GM19043 (cell line): Measurements from ENCODE around the gene APOO.

ENCODE experiments used
- ATAC-seq: cut with Tn5 transposase; IDR thresholded peaks from one replicate; pipeline ENCODE4 v1.9.1; 2021; ENCODE audit warnings: low read depth; ENCODE audit not compliant: unreplicated experiment

The APOO gene

DNA sequence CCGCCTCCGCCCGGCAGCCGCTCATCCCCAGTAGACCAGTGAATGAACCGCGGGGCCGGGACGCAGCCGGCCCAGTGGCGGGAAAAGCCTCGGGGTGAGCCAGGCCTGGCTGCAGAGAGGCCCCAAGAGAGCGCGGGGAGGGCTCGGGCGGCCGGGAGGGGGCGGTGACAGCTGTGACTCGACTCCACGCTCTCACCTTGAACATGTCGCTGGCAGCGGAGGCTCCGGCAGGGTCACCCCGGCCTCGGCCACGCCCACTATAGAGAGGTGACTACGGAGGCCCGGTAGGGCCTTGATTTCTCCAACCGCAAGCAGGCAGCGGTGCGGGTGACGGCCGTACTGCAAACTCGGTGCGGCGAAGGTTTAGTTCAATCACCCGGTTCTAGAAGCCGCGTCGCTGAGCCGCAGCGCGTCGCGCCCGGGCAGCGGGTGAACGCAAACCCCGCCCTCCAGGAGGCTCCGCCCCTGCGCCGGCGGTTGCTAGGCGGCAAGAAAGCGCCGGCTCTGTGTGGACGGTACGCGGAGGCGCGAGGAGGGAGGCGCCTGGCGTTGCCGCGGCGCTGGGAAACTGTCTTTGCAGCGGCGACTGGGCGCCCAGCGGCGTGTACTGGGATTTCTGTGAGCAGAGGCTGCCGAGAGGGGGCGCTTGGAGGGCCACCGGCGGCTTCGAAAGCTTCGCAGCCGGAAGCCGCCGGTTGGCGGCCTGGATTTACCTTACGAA, at the start of gene APOO, which contains the start of gene CXorf58:
Gene APOO, minus strand, starts transcription at position 441 of the 721 bp plus-strand sequence. Its CDS starts 236 bp downstream, at position 205.
Gene CXorf58, plus strand, starts transcription at position 509 of the 721 bp plus-strand sequence. CDS start 2,297 bp downstream, outside the sequence.
- peak; percentile 90 for ATAC-seq

DNA sequence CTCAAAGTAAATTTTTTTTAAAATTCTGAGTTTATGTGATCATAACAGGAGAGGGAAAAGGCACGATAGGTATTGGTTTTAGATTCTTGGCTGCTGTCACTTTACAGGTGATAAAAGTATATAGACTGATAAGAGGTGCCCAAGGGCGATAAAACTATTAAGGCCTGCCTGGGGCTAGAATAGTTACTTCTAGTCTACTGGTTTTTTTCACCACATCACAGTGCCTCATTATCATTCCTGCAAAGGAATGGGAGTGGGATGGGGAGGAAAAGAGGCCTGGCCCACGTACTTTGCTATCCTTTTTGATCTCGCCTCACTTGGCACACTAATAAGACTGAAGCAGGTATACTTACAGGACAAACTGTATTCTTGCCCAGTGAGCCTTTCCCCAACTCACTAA, 46.7 kb upstream of the APOO start:
- ATAC-seq, result no peak

DNA sequence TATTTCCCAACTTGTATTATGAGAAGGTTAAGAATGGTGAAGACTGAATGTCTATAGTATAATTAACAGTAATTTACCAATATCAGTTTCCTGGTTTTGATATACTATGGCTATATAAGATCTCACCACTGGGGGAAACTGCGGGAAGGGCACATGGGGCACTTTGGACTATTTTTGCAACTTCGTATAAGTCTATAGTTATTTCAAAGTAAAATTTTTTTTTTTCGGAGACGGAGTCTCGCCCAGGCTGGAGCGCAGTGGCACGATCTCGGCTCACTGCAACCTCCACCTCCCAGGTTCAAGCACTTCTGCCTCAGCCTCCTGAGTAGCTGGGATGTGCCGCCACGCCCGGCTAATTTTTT, 46.2 kb upstream of the APOO start:
- no peak for ATAC-seq

- ATAC-seq, result peak; percentile 89
Observed at GRCh38 chrX:23952984-23953907, 45.5 kb upstream of the APOO start.

GRCh38 chrX:23952391-23952790, 44.7 kb upstream of the APOO start:
- ATAC-seq, result no peak

DNA sequence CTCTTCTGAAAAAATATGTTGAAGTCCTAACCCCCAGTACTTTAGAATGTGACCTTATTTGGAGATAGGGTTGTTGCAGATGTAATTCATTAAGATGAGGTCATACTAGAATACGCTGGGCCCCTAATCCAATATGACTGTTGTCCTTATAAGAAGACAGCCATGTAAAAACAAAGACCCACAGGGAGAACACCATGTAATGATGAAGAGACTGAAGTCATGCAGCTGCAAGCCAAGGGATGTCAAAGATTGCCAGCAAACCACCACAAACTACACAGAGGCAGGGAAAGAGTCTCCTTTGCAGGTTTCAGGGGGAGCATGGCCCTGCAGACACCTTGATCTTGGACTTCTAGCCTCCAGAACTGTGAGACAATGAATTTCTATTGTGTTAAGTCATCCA, 37.5 kb upstream of the APOO start:
- no peak for ATAC-seq

DNA sequence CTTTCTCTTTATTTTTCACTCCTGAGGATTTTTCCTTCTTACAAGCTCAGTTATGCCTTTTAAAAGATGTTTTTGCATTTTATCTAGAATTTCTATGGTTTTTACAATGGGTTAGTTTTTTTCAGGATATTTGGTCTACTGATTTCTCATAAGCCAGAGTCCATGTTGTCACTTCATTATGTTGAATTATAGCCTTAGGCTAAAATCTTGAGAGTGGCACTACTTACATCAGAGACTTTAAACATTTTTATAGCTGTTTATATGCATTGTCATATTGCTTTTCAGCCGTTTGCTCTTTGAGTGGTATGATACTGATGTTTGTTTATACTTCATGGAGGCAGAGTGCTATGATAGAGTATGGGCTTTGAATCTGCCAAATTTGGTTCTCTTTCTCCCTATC, 36.5 kb upstream of the APOO start:
- no peak for ATAC-seq

DNA sequence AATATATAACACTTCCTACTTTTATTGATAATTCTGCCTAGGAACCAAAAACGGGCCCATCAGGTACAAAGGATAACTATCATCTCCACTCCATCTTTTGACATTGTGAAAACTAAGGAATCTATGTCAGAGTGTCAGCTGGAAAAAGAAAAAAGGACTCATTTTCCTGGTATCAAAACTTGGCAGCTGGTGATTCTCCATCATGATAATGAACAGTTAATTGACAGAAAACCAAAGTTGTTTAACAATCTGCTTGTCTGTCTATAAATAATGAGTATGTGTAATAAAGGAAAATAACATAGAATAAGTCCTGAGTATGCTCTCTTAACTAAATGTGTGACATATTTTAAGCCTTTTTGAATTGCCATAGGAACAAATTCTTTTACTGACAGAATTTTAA, 31.5 kb upstream of the APOO start:
- ATAC-seq, result no peak

DNA sequence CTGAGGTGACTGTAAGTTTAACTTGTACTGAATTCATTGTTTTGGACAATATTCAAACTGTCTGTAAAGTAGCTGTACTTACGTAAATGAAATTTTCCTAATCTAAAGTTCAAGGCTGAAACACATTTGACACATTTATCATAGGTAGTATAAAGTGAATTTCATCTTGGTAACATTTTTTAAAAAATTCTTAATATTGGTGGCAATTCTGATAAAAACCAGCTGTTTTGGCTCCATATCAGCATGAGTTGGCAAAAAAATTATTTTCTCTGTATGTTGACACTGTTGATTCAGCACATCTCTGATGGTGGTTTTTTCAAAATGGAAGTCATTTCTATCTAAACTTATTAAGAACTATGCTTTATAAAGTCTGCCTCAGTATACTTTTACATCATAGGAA, 31.0 kb upstream of the APOO start:
- ATAC-seq, result no peak

DNA sequence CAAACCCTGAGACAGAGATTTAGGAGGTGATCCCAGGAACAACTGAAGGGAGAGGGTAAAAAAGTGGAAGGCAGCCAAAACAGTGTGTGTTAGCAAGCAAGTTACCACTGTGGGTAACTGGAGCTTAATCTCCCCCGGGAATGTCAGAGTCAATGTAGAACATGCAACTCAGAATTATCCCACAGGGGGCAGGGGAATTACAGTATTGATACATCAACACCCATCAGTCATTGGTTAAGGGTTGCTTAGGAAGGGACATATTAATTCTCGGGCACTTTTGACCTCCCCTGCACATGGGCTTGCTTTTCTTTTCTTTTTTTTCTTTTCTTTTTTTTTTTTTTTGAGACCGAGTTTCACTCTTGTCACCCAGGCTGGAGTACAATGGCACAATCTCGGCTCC, 29.4 kb upstream of the APOO start:
- ATAC-seq, result no peak

DNA sequence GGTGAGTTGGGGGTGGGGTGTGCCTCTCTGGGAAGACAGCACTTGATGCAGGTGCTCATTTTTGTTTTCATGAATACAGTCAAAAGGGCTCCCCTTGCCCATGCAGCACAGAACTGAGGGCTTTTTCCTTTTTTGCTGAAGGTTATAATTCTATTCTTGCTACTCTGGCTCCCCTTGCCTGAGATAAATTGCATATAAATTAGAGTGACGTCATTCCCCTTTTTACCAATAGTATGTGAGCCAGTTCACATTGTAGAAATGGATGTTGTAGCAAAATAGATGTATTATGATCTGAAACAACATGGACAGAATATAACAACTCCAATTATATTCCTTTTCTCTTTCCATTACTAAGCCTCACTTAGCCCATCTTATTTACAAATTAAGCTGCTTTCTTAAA, 28.4 kb upstream of the APOO start:
- no peak for ATAC-seq

DNA sequence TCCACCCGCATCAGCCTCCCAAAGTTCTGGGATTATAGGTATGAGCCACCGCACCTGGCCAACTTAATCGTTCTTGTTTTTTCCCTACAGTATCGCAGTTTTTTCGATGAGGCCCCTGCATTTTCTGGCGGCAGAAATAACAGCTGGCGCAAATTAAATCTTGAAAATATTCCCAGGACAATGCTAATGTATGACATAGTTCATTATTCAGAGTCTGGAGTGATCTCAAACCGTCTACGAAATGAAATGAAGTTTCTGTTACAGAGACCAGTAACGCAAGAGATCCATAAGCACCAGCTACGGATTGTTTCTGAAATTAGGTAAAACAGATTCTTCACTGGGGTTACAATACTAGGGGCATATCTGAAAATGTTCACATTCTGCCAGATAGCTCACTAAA, 27.4 kb upstream of the APOO start:
- ATAC-seq, result no peak

DNA sequence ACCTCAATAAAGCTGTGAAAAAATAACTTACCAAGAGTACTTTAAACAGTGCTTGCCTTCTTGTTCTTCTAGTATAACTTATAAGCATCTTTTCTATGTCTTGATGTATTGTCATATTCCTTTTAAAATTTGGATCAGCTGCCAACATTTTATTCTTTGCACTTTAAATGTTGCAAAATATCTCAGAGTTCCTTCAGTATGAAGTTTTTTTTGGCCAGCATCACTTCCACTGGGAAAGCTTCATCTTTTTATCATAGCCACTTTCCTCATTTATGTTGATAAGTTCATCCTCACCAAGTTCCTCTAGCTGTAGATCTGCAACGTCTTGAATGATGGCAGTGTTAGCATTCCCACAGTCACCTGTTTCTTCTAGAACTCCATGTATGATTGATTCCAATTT, 24.3 kb upstream of the APOO start:
- ATAC-seq, result no peak

- no peak for ATAC-seq
Observed at GRCh38 chrX:23930894-23931604, 23.3 kb upstream of the APOO start.

DNA sequence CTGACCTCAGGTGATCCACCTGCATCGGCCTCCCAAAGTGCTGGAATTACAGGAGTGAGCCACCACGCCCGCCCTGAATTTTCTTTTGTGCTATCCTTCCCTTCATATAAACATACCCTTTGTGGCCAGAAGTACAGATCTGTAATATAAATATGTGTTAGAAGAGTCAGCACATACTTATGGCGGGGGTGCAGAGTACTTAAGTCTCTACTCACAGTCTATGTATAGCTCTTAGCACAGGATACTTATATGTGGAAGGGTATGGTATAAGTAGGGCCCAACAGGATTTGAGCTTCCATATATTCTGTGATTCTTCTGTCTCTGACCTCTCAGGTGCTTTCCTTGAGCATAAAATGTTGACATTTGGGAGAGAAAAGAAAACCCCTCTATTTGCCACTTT, 18.3 kb upstream of the APOO start:
- no peak for ATAC-seq

DNA sequence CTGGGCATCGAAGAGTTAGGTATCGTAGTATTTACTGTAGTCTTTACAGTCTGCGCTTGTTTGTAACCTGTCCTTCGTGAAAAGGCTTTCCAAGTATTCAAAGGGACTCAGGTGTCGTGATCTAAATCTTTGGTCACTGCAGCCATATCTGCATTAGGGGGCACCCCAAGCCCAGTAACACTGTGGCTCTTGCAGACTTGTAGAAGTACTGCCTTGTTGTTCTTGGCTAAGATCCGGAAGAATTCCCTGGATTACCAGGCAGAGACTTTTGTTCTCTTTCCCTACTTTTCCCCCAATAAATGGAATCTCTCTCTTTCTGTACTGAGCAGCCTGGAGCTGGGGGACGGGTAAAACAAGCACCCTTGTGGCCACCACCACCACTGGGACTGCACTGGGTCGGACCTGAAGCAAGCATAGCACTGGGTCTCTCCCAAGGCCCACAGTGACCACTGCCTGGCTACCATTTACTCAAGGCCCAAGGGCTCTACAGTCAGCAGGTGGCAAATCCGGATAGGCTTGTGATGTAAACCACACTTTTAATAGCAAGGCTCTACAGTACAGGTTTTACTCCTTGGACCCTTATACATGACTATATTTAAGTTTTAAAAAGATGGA, 12.1 kb upstream of the APOO start:
- ATAC-seq, result no peak

DNA sequence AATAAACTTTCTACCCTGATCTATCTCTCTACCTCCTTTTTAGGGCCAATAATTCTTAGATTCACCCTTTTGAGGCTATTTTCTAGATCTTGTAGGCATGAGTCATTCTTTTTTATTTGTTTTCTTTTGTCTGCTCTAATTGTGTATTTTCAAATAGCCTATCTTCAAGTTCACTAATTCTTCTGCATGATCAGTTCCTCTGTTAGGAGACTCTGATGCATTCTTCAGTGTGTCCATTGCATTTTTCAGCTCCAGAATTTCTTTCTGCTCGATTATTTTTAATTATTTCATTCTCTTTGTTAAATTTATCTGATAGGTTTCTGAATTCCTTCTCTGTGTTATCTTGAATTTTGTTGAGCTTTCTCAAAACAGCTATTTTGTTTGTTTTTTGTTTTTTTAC, 11.4 kb upstream of the APOO start:
- ATAC-seq, result no peak

DNA sequence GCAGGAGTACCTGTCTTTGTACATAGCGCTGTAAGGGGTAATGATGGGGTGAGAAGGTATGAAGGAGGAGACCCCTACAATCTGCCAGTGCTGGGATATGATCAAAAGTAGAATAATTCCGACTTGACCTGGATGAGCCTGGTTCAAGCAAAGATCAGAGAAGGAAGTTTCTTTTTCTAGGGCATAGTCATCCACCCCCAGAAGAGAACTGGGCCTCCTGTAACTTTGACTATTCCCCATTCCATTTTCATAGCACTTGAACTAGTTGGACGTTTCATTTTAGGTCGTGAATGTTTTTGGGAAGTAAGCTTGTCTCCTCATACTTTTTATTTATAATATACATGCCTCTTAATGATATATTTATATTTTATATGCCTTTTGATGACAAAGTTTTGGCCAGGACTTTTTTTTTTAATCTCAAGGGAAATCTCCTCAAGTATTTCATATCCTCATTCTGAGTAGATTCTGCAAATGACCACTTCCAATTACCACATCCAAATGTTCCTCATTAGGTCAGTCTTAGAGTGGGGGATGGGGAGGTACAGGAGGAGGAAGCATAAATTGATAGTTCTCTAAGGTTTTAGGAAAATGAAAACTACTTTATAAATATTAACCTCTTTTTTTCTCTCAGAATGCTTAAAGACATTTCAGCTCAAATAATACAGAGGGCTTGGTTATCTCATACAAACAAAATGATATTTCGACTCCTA, 3.5 kb upstream of the APOO start:
- ATAC-seq, result no peak

DNA sequence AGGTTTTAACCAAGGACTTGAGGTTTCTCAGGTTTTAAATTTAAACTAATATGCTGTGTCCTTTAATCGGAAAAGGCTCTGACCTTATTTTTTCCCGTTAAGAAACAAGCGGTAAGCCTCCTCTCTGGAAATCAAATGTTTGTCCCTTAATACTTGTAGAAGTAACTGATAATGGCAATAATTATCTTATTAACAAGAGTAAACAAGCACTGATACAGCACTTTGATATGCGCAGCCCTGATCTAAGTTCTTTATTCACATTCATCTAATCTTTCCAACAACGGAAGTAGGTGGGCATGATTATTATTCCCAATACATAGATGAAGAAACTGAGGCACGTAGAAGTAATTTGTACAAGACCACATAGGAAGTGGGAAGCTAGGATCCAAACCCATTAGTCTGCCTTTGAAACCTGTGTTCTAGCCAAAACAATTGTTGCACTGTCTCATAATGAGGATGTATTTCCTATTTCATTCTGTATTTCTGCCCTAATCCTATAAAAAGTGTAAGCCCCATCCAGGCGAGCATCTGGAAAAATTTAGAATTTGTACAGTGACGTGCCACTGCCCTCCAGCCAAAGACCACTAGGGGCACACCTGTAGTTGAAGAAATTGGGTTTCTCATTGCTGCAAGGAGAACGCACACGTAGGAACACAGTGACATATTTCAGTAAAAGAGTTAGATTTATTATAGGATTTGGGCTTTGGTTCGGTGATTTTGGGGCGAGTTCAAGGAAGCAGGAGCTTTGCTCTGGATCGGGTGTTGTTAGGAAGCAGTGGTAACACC, 674 bp upstream of the APOO start:
- ATAC-seq, result no peak
